Placental pericyte (primary cell): ENCODE data around the gene TRAT1. TPM values are rescaled to one million over a fixed set of nuclear protein-coding genes. Genes with fewer than 3 reads are reported as not detected.

ENCODE experiments used
- total RNA-seq: library from RNA; depleted of rRNA; stranded (reverse); fragments of >200 nt; gene quantifications from 2 replicates; pipeline ENCODE4 v1.2.3, GENCODE V29; 2012

TRAT1 gene
- total RNA-seq: not detected in 2 replicates

GRCh38 chr3:108822123-108822897 lies at the start of gene TRAT1:
Gene TRAT1 (plus strand): TSS chr3:108822786. CDS start chr3:108822928, 142 bp downstream.

Other genes starting within 250 kb of the TRAT1 start
- 3.3 and 58.3 TPM in 2 replicates for gene CIP2A, start 233.3 kb upstream of the TRAT1 start, total RNA-seq
- gene DZIP3, start 233.1 kb upstream of the TRAT1 start, total RNA-seq: 5.7 and 10.3 TPM in 2 replicates
- not detected in 2 replicates for gene RETNLB, start 65.4 kb upstream of the TRAT1 start, total RNA-seq
- gene GUCA1C, start 131.1 kb downstream of the TRAT1 start, total RNA-seq: not detected in 2 replicates